Tibial nerve (tissue), 4 donors: ENCODE data around the gene SMARCD2. TPM values are rescaled to one million over a fixed set of nuclear protein-coding genes. Genes with fewer than 3 reads are reported as not detected.

Experiments used
- DNase-seq, 2 donors: peaks; one replicate each; pipeline ENCODE4 v3.0.0-alpha.2; 2019; ENCODE audit warnings: low spot score in 2 of 2
- H3K27ac ChIP-seq, 4 donors: fragments of 200-600 bp; sonication (generic) in 3 of 4; one replicate each; pipeline ENCODE4 v1.5.1; 2017 to 2019; ENCODE audit warnings: mild to moderate bottlenecking in 1 of 4
- H3K27me3 ChIP-seq, 2 donors: fragments of 200-600 bp; sonication (generic) in 1 of 2; one replicate each; pipeline versions ENCODE4 v1.5.1 to v1.6.0; 2017 to 2019
- H3K36me3 ChIP-seq, 3 donors: fragments of 200-600 bp; sonication (generic); one replicate each; pipeline ENCODE4 v1.5.1; 2018 to 2019
- H3K4me1 ChIP-seq, 4 donors: fragments of 200-600 bp; sonication (generic) in 3 of 4; one replicate each; pipeline ENCODE4 v1.5.1; 2017 to 2019
- H3K4me3 ChIP-seq, 4 donors: fragments of 200-600 bp; sonication (generic) in 3 of 4; one replicate each; pipeline ENCODE4 v1.5.1; 2017 to 2019; ENCODE audit warnings: mild to moderate bottlenecking in 1 of 4, moderate library complexity in 1 of 4
- H3K9me3 ChIP-seq, 4 donors: fragments of 200-600 bp; sonication (generic) in 3 of 4; one replicate each; pipeline ENCODE4 v1.5.1; 2017 to 2019
- EP300 ChIP-seq, 2 donors: sonication (generic); formaldehyde crosslinking; IDR thresholded peaks; one replicate each; pipeline ENCODE4 v1.6.1; 2017; ENCODE audit warnings: antibody characterized with exemption in 2 of 2, mild to moderate bottlenecking in 1 of 2
- POLR2A ChIP-seq, 2 donors: fragments of 450-650 bp; IDR thresholded peaks; one replicate each; pipeline ENCODE4 v1.6.1; 2017; ENCODE audit warnings: antibody characterized with exemption in 2 of 2, mild to moderate bottlenecking in 2 of 2, moderate library complexity in 2 of 2
- WGBS, 2 donors: methylation state at CpG; one replicate each; pipeline ENCODE4 v1.1.5; 2018; 5-methylcytosine and 5-hydroxymethylcytosine counted together
- small RNA-seq: library from RNA; depleted of rRNA; stranded (forward); fragments of <200 nt; gene quantifications from one replicate; pipeline ENCODE3, GENCODE V24; 2016
- total RNA-seq, 4 donors: library from RNA; depleted of rRNA; stranded (reverse); fragments of >200 nt; gene quantifications; one replicate each; pipeline ENCODE4 v1.1.0, GENCODE V29; 2016
- TF ChIP-seq, protein P1 (sequence below), 5 experiments: fragments of 200-600 bp in 3 of 5; fragments of 450-650 bp in 2 of 5; sonication (generic) in 3 of 5; IDR thresholded peaks; one replicate each; pipeline ENCODE4 v1.5.1; 2016 to 2019; ENCODE audit warnings: antibody characterized with exemption in 5 of 5, mild to moderate bottlenecking in 3 of 5, moderate library complexity in 2 of 5

The SMARCD2 gene
- total RNA-seq, 4 donors from 2014 or later = 241 to 402 (median 302) TPM

DNA sequence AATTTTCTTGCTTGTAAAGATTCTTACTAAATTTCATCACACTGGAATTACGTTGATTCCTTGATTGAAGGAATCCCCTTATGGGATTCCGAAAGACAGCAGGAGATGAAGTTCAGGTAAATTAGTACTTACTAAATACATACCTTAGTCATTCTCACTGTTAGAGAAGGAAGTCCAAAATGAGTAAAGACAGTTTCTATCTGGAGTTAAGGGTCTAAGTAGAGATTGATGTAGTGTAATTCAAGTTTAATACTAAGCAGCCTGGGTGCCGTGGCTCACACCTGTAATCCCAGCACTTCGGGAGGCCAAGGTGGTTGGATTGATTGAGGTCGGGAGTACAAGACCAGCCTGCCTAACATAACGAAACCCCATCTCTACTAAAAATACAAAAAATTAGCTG, 59.0 kb downstream of the SMARCD2 start:
- DNase-seq = no peak
- Histone ChIP-seq H3K9me3 (no peaks in the 10 kb centered on the region), H3K27ac (no peak overlapping the region), H3K4me1 (peaks cover 0 to 64% (median 2%) of the 10 kb centered on the region in 4 donors), H3K36me3 (peaks cover 0 to 58% (median 3%) of the 10 kb centered on the region in 3 donors), H3K27me3 (no peaks in the 10 kb centered on the region), H3K4me3 (no peak overlapping the region)
- TF ChIP-seq, protein P1, sequence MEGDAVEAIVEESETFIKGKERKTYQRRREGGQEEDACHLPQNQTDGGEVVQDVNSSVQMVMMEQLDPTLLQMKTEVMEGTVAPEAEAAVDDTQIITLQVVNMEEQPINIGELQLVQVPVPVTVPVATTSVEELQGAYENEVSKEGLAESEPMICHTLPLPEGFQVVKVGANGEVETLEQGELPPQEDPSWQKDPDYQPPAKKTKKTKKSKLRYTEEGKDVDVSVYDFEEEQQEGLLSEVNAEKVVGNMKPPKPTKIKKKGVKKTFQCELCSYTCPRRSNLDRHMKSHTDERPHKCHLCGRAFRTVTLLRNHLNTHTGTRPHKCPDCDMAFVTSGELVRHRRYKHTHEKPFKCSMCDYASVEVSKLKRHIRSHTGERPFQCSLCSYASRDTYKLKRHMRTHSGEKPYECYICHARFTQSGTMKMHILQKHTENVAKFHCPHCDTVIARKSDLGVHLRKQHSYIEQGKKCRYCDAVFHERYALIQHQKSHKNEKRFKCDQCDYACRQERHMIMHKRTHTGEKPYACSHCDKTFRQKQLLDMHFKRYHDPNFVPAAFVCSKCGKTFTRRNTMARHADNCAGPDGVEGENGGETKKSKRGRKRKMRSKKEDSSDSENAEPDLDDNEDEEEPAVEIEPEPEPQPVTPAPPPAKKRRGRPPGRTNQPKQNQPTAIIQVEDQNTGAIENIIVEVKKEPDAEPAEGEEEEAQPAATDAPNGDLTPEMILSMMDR (IDR thresholded peaks at IDR 0.05) = no peak
- TF ChIP-seq POLR2A (IDR thresholded peaks at IDR 0.05) = no peak
- no peak for TF ChIP-seq EP300 (IDR thresholded peaks at IDR 0.05)
- 73 to 78% methylated on average over 6 of the region's 6 CpGs for WGBS, 2 donors

Small RNAs within 50 kb of the gene (small RNA-seq; reads per million reads assigned to genes)
- not detected for gene AC040958.1

Other genes with a start within 250 kb of the SMARCD2 start
- 10 to 100 TPM in 3 of 4 donors, 1 to 10 TPM in 1; 9.8 to 18.0 (median 13.3) TPM for gene TACO1, start 241.8 kb downstream of the SMARCD2 start, total RNA-seq
- gene MAP3K3, start 220.3 kb downstream of the SMARCD2 start, total RNA-seq = 100 to 1,000 TPM in 1 of 4 donors, 10 to 100 TPM in 3; 62.8 to 107 (median 71.7) TPM
- 10 to 100 TPM in 3 of 4 donors, 1 to 10 TPM in 1; 7.5 to 40.2 (median 25.2) TPM for gene LIMD2, start 142.6 kb downstream of the SMARCD2 start, total RNA-seq
- gene STRADA, start 100.9 kb downstream of the SMARCD2 start, total RNA-seq = 10 to 100 TPM; 38.0 to 45.8 (median 43.2) TPM
- 10 to 100 TPM; 43.7 to 62.0 (median 51.0) TPM for gene CCDC47, start 69.1 kb downstream of the SMARCD2 start, total RNA-seq
- 100 to 1,000 TPM; 106 to 154 (median 123) TPM for gene DDX42, start 68.5 kb downstream of the SMARCD2 start, total RNA-seq
- gene PSMC5, start 15.3 kb downstream of the SMARCD2 start, total RNA-seq = 100 to 1,000 TPM in 2 of 4 donors, 10 to 100 TPM in 2; 62.1 to 116 (median 103) TPM
- 10 to 100 TPM; 32.8 to 69.3 (median 43.2) TPM for gene FTSJ3, start 15.0 kb downstream of the SMARCD2 start, total RNA-seq
- not detected for gene CSH2, start 31.0 kb upstream of the SMARCD2 start, total RNA-seq
- not detected for gene GH2, start 39.3 kb upstream of the SMARCD2 start, total RNA-seq
- not detected for gene CSH1, start 53.9 kb upstream of the SMARCD2 start, total RNA-seq
- not detected for gene CSHL1, start 68.6 kb upstream of the SMARCD2 start, total RNA-seq
- not detected for gene GH1, start 76.2 kb upstream of the SMARCD2 start, total RNA-seq
- 10 to 100 TPM in 2 of 4 donors, 1 to 10 TPM in 2; 8.6 to 10.9 (median 9.9) TPM for gene CD79B, start 89.6 kb upstream of the SMARCD2 start, total RNA-seq
- 1 to 10 TPM in 2 of 4 donors, under 1 TPM in 2; 0.21 to 2.4 (median 1.1) TPM for gene SCN4A, start 130.2 kb upstream of the SMARCD2 start, total RNA-seq
- 1 to 10 TPM in 1 of 4 donors, under 1 TPM in 2, not detected in 1; 0.20 to 1.3 (median 0.63) TPM for gene PRR29, start 155.7 kb upstream of the SMARCD2 start, total RNA-seq
- gene ICAM2, start 177.9 kb upstream of the SMARCD2 start, total RNA-seq = 10 to 100 TPM; 18.0 to 95.1 (median 36.3) TPM